ENCODE measurements around the gene GLI2.

The GLI2 gene

GRCh38 chr2:120738786-120739437 lies 3.2 kb downstream of the GLI2 start:
- DNase-seq, result no peak

GRCh38 chr2:120739438-120740090 lies 3.9 kb downstream of the GLI2 start:
- DNase-seq, result no peak

GRCh38 chr2:120740375-120740764 lies 4.7 kb downstream of the GLI2 start:
- no peak for DNase-seq

GRCh38 chr2:120740765-120741524 lies 5.3 kb downstream of the GLI2 start:
- no peak for DNase-seq

GRCh38 chr2:120741571-120742561 lies 6.2 kb downstream of the GLI2 start:
- no peak for DNase-seq

GRCh38 chr2:120743657-120744056 lies 8.0 kb downstream of the GLI2 start:
- no peak for DNase-seq

- DNase-seq, result no peak
Measured at GRCh38 chr2:120744817-120745216, 9.1 kb downstream of the GLI2 start.

- no peak for DNase-seq
Measured at GRCh38 chr2:120745420-120746111, 9.9 kb downstream of the GLI2 start.

- no peak for DNase-seq
Measured at GRCh38 chr2:120746144-120746543, 10.5 kb downstream of the GLI2 start.

GRCh38 chr2:120747281-120747680 lies 11.6 kb downstream of the GLI2 start:
- DNase-seq, result no peak

GRCh38 chr2:120747706-120748105 lies 12.0 kb downstream of the GLI2 start:
- no peak for DNase-seq

- no peak for DNase-seq
Measured at GRCh38 chr2:120748310-120748709, 12.6 kb downstream of the GLI2 start.

- DNase-seq, result no peak
Measured at GRCh38 chr2:120748741-120749140, 13.1 kb downstream of the GLI2 start.

- DNase-seq, result no peak
Measured at GRCh38 chr2:120749506-120750431, 14.1 kb downstream of the GLI2 start.

- DNase-seq, result no peak
Measured at GRCh38 chr2:120750488-120751210, 15.0 kb downstream of the GLI2 start.

- DNase-seq, result no peak
Measured at GRCh38 chr2:120751553-120751952, 15.9 kb downstream of the GLI2 start.

GRCh38 chr2:120754067-120754960 lies 18.6 kb downstream of the GLI2 start:
- no peak for DNase-seq

- DNase-seq, result no peak
Measured at GRCh38 chr2:120758181-120759144, 22.8 kb downstream of the GLI2 start.
